Measurements from ENCODE around the gene FSTL4. TPM values are rescaled to one million over a fixed set of nuclear protein-coding genes. Genes with fewer than 3 reads are reported as not detected.

FSTL4 gene
- total and polyA plus RNA-seq, 2 of the 4 experiments (the other 2 are of a cell fraction): 0.18 TPM; not detected in 1

- no peaks in the 10 kb centered on the region; the same call in 1 of the 2 replicates for H3K9me1 ChIP-seq (ENCODE audit: insufficient read depth, low read length)
- no peak overlapping the region for H3K4me2 ChIP-seq (ENCODE audit: low read depth, low read length)
- dilution Hi-C loops (cut with HindIII; ENCODE audit: low sequenced_read_pairs, unreplicated experiment): no loop called here
- no peak overlapping the region for H3K4ac ChIP-seq (ENCODE audit: low read depth, low read length)
- H3K56ac ChIP-seq (ENCODE audit: extremely low read depth, insufficient read depth, low read length): no peak overlapping the region
- no peak overlapping the region for H4K8ac ChIP-seq (ENCODE audit: low read depth in 2 of 2, low read length in 2 of 2)
- TF ChIP-seq MAFK (IDR thresholded peaks at IDR 0.05; ENCODE audit: low read depth, low read length): no peak
- TF ChIP-seq POLR2A (IDR thresholded peaks at IDR 0.05; ENCODE audit: low read depth, low read length): no peak
- TF ChIP-seq RFX5 (IDR thresholded peaks at IDR 0.05; ENCODE audit: low read depth, low read length): no peak
- TF ChIP-seq BHLHE40 (IDR thresholded peaks at IDR 0.05; ENCODE audit: low read depth, low read length): no peak
- TF ChIP-seq, protein P1, sequence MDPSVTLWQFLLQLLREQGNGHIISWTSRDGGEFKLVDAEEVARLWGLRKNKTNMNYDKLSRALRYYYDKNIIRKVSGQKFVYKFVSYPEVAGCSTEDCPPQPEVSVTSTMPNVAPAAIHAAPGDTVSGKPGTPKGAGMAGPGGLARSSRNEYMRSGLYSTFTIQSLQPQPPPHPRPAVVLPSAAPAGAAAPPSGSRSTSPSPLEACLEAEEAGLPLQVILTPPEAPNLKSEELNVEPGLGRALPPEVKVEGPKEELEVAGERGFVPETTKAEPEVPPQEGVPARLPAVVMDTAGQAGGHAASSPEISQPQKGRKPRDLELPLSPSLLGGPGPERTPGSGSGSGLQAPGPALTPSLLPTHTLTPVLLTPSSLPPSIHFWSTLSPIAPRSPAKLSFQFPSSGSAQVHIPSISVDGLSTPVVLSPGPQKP (IDR thresholded peaks at IDR 0.05; ENCODE audit: borderline replicate concordance, low read depth, low read length): no peak
- TF ChIP-seq RAD21 (IDR thresholded peaks at IDR 0.05; ENCODE audit: low read length): no peak
- TF ChIP-seq, protein P2, sequence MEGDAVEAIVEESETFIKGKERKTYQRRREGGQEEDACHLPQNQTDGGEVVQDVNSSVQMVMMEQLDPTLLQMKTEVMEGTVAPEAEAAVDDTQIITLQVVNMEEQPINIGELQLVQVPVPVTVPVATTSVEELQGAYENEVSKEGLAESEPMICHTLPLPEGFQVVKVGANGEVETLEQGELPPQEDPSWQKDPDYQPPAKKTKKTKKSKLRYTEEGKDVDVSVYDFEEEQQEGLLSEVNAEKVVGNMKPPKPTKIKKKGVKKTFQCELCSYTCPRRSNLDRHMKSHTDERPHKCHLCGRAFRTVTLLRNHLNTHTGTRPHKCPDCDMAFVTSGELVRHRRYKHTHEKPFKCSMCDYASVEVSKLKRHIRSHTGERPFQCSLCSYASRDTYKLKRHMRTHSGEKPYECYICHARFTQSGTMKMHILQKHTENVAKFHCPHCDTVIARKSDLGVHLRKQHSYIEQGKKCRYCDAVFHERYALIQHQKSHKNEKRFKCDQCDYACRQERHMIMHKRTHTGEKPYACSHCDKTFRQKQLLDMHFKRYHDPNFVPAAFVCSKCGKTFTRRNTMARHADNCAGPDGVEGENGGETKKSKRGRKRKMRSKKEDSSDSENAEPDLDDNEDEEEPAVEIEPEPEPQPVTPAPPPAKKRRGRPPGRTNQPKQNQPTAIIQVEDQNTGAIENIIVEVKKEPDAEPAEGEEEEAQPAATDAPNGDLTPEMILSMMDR (conservative IDR thresholded peaks at IDR 0.05; ENCODE audit: low read depth, low read length): no peak
- no peak for TF ChIP-seq NFE2L2 (IDR thresholded peaks at IDR 0.05; ENCODE audit: low read depth, low read length)
- no peak for TF ChIP-seq RCOR1 (IDR thresholded peaks at IDR 0.05; ENCODE audit: insufficient replicate concordance, low read length)
- no peak for TF ChIP-seq SMC3 (IDR thresholded peaks at IDR 0.05; ENCODE audit: low read depth, low read length)
- no peak for TF ChIP-seq CEBPB (IDR thresholded peaks at IDR 0.05; ENCODE audit: low read depth, low read length)
- no peak for TF ChIP-seq FOS (IDR thresholded peaks at IDR 0.05; ENCODE audit: low read depth, low read length)
- TF ChIP-seq USF2 (IDR thresholded peaks at IDR 0.05; ENCODE audit: low read depth, low read length): no peak
- TF ChIP-seq CHD1 (IDR thresholded peaks at IDR 0.05; ENCODE audit: low read depth, low read length): no peak
- no peak for TF ChIP-seq MXI1 (IDR thresholded peaks at IDR 0.05; ENCODE audit: borderline replicate concordance, low read depth, low read length)
- TF ChIP-seq MAZ (IDR thresholded peaks at IDR 0.05; ENCODE audit: borderline replicate concordance, low read depth, low read length): no peak
- no peak overlapping the region for H2AK5ac ChIP-seq (ENCODE audit: low read depth, low read length)
- H3K27me3 ChIP-seq (ENCODE audit: control insufficient read depth, insufficient read depth, low read length): peaks cover 32% of the 10 kb centered on the region
- no peak overlapping the region for H2BK120ac ChIP-seq (ENCODE audit: low read depth, low read length)
- H4K5ac ChIP-seq (ENCODE audit: low read depth, low read length): no peak overlapping the region
- ChIA-PET CTCF (no interaction called here), POLR2A (ENCODE audit: unreplicated experiment) (no interaction called here)
- no peaks in the 10 kb centered on the region for H3K4me1 ChIP-seq (ENCODE audit: control insufficient read depth, insufficient read depth, low read length)
- no peak overlapping the region for H2BK5ac ChIP-seq (ENCODE audit: low read depth, low read length, poor library complexity, severe bottlenecking)
- no peak overlapping the region for H2BK15ac ChIP-seq (ENCODE audit: low read depth, low read length)
- no peaks in the 10 kb centered on the region for H4K20me1 ChIP-seq (ENCODE audit: insufficient read depth, low read length)
- H3K14ac ChIP-seq (replicated peaks; ENCODE audit: low read depth, low read length): no peak overlapping the region
- H3K23ac ChIP-seq (ENCODE audit: low read depth, low read length): no peak overlapping the region
- WGBS, 2 experiments (ENCODE audit: extremely low coverage in 2 of 2, insufficient read length in 1 of 2): 80% methylated on average over 2 of the region's 6 CpGs; no CpG with 5 or more reads in 1 of the 2 experiments
- intact Hi-C loops (cut with micrococcal nuclease): no loop called here
- ATAC-seq (ENCODE audit: low read depth): no peak
- in situ Hi-C loops (cut with MboI; ENCODE audit: low sequenced_read_pairs): loop anchor here (5.0 kb wide), 1 partner anchor 143 kb away; no protein-coding TSS in a partner anchor
- no peak overlapping the region for H2AFZ ChIP-seq (replicated peaks; ENCODE audit: low read length, poor library complexity)
- no peak overlapping the region for H2BK20ac ChIP-seq (ENCODE audit: low read depth, low read length)
- no TSS peak for BruUV-seq (replicated peaks)
- no peaks in the 10 kb centered on the region for H3K79me1 ChIP-seq (ENCODE audit: low read depth in 1 of 2, low read length in 2 of 2)
- H4K91ac ChIP-seq (ENCODE audit: insufficient read depth, low read depth, low read length): no peak overlapping the region
- no peak overlapping the region for H3K18ac ChIP-seq (ENCODE audit: low read depth, low read length)
- H2AK9ac ChIP-seq (replicated peaks; ENCODE audit: low read depth, low read length, poor library complexity): no peak overlapping the region
- H3K9ac ChIP-seq (ENCODE audit: low read depth, low read length): no peak overlapping the region
- H3K9me3 ChIP-seq (ENCODE audit: control insufficient read depth, insufficient read depth, low read length): no peaks in the 10 kb centered on the region
- no peaks in the 10 kb centered on the region for H3K36me3 ChIP-seq (ENCODE audit: control insufficient read depth, insufficient read depth, low read length)
- DNase-seq: no peak
- no peak overlapping the region for H3K4me3 ChIP-seq (ENCODE audit: insufficient read depth, low read depth, low read length)
- no peak overlapping the region for H3K27ac ChIP-seq (ENCODE audit: insufficient read depth, low read length)
Observed at GRCh38 chr5:133254803-133255202, 357.5 kb downstream of the FSTL4 start.

Measured in IMR-90 (cell line).